HL-60 (cell line): ENCODE results near the gene PPP1R12C.

Experiments used
- DNase-seq, 2 experiments: peaks; one replicate each; pipeline ENCODE4 v3.0.0-alpha.2; 2010 to 2020; ENCODE audit warnings: low read depth in 1 of 2, low spot score in 1 of 2
- H3K27ac ChIP-seq: fragments of 250-450 bp; sonication (Bioruptor Pico); replicated peaks from 2 replicates; pipeline ENCODE4 v1.5.1; 2020; ENCODE audit warnings: mild to moderate bottlenecking, moderate library complexity
- H3K27me3 ChIP-seq: fragments of 250-450 bp; sonication (Bioruptor Pico); 2 replicates; pipeline ENCODE4 v1.5.1; 2021; ENCODE audit warnings: mild to moderate bottlenecking, moderate library complexity; ENCODE audit not compliant: insufficient read depth, poor library complexity, severe bottlenecking
- H3K4me3 ChIP-seq: replicated peaks from 2 replicates; pipeline ENCODE4 v1.5.1; 2011; ENCODE audit warnings: mild to moderate bottlenecking, control low read depth, low read length; ENCODE audit not compliant: insufficient read depth
- GABPA ChIP-seq: IDR thresholded peaks from 2 replicates; pipeline ENCODE4 v1.6.1; 2012; ENCODE audit warnings: low read depth
- POLR2AphosphoS5 ChIP-seq: IDR thresholded peaks from 2 replicates; pipeline ENCODE4 v1.6.1; 2012; ENCODE audit warnings: low read depth
- SPI1 ChIP-seq: IDR thresholded peaks from 2 replicates; pipeline ENCODE4 v1.6.1; 2012; ENCODE audit warnings: low read depth, mild to moderate bottlenecking, borderline replicate concordance
- TF ChIP-seq, protein P1 (sequence below): IDR thresholded peaks from one replicate; pipeline ENCODE4 v1.5.1; 2011; ENCODE audit warnings: low read length, control low read depth, inconsistent platforms; ENCODE audit not compliant: insufficient read depth
- TF ChIP-seq, protein P2 (sequence below): IDR thresholded peaks from 2 replicates; pipeline ENCODE4 v1.6.1; 2012; ENCODE audit warnings: low read depth; ENCODE audit not compliant: insufficient replicate concordance

The PPP1R12C gene

DNA sequence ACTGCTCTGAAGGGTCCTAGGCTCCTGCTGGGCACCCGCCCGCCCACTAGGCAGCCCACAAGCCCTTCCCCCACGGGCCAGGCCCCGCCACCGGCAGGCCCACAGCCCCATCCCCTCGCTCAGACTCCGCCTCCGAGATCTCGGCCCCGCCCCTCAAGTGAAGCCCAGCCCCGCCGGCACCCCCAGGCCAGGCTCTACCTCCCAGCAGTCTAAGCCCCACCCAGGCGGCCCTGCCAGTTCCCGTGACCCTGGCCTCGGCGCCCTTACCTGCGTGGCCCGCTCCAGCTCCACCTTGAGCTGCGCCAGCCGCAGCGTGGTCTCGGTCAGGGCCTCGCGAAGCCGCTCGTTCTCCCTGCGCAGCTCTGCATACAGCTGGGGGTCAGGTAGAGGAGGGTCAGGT is 25.5 kb downstream of the PPP1R12C start:
- no peak overlapping the region for H3K27ac ChIP-seq
- no peak overlapping the region for H3K4me3 ChIP-seq
- H3K27me3 ChIP-seq = peaks cover 4% of the 10 kb centered on the region
- no peak for TF ChIP-seq POLR2AphosphoS5
- TF ChIP-seq, protein P1, sequence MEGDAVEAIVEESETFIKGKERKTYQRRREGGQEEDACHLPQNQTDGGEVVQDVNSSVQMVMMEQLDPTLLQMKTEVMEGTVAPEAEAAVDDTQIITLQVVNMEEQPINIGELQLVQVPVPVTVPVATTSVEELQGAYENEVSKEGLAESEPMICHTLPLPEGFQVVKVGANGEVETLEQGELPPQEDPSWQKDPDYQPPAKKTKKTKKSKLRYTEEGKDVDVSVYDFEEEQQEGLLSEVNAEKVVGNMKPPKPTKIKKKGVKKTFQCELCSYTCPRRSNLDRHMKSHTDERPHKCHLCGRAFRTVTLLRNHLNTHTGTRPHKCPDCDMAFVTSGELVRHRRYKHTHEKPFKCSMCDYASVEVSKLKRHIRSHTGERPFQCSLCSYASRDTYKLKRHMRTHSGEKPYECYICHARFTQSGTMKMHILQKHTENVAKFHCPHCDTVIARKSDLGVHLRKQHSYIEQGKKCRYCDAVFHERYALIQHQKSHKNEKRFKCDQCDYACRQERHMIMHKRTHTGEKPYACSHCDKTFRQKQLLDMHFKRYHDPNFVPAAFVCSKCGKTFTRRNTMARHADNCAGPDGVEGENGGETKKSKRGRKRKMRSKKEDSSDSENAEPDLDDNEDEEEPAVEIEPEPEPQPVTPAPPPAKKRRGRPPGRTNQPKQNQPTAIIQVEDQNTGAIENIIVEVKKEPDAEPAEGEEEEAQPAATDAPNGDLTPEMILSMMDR = no peak
- TF ChIP-seq, protein P2, sequence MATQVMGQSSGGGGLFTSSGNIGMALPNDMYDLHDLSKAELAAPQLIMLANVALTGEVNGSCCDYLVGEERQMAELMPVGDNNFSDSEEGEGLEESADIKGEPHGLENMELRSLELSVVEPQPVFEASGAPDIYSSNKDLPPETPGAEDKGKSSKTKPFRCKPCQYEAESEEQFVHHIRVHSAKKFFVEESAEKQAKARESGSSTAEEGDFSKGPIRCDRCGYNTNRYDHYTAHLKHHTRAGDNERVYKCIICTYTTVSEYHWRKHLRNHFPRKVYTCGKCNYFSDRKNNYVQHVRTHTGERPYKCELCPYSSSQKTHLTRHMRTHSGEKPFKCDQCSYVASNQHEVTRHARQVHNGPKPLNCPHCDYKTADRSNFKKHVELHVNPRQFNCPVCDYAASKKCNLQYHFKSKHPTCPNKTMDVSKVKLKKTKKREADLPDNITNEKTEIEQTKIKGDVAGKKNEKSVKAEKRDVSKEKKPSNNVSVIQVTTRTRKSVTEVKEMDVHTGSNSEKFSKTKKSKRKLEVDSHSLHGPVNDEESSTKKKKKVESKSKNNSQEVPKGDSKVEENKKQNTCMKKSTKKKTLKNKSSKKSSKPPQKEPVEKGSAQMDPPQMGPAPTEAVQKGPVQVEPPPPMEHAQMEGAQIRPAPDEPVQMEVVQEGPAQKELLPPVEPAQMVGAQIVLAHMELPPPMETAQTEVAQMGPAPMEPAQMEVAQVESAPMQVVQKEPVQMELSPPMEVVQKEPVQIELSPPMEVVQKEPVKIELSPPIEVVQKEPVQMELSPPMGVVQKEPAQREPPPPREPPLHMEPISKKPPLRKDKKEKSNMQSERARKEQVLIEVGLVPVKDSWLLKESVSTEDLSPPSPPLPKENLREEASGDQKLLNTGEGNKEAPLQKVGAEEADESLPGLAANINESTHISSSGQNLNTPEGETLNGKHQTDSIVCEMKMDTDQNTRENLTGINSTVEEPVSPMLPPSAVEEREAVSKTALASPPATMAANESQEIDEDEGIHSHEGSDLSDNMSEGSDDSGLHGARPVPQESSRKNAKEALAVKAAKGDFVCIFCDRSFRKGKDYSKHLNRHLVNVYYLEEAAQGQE = no peak
- TF ChIP-seq GABPA = no peak
- TF ChIP-seq SPI1 = no peak
- no peak for DNase-seq

DNA sequence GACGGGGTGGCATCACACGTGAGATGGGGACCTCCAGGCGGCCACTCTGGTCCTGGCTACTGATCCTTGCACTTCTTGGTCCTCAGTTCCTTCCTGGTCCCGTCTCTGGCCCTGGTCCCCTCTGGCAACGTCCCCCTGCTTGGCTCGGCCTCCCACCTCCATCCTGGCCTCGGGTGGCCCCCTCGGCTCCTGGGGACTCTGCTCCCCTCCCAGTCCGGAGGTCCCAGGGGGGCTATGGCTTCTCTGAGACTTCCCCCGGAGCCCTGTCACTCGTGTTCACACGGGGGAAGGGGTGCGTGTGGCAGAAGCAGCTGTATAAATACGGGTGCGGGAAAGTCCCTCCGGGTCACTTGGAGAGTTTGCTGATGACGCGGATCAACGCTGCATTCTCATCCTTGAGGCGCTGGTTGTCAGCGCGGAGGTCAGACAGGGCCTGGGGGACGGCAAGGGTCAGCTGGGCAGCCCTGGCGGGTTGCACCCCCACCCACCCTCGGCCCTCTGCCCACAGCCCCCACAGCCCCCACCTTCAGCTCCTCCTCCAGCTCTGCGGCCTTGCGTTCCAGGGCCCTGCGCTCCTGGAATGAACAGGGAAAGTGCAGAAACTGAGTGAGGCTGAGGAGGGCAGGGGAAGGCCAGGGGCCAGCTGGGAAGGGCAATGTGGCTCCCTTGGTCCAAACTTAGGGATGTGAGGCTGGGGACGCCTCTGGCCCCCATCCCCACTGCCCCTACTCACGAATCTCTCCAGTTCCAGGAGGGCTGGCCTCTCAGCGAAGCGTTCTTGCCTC is 26.1 kb downstream of the PPP1R12C start:
- Histone ChIP-seq H3K27ac (no peak overlapping the region), H3K4me3 (no peak overlapping the region), H3K27me3 (peaks cover 4% of the 10 kb centered on the region)
- no peak for DNase-seq
- TF ChIP-seq SPI1 (no peak), GABPA (no peak), POLR2AphosphoS5 (no peak)
- TF ChIP-seq, protein P2 = no peak
- TF ChIP-seq, protein P1 = no peak

DNA sequence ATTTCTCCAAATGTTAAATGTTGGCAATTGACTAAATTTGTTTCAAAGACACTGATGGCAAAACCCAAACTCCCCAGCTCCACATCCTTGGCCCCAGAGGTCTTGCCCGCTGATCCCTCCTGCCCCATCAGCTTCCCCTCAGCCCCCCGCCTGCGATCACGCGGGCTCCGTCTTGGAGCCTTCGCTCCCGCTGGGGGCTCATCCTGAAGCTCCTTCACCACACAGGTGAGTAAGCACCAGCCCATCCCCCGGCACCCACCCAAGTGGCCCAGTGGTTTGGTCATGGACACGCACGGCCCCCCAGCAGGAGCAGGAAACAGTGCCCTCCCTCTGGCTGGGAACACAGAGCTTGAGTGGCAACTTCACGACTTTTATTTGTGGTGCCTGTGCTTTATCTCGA is 26.9 kb downstream of the PPP1R12C start:
- Histone ChIP-seq H3K27me3 (peaks cover 11% of the 10 kb centered on the region), H3K27ac (no peak overlapping the region), H3K4me3 (no peak overlapping the region)
- DNase-seq = no peak
- TF ChIP-seq POLR2AphosphoS5 (no peak), SPI1 (no peak), GABPA (no peak)
- TF ChIP-seq, protein P2 = no peak
- TF ChIP-seq, protein P1 = no peak
